SK-N-SH treated with all-trans-retinoic acid at 6 μM for 48 hours (cell line): ENCODE results near the gene LDHD.

Experiments
- ATAC-seq: fragments of 200-7000 bp; cut with Tn5 transposase; 3 replicates; pipeline ENCODE4 v1.9.1; 2020; ENCODE audit warnings: mild to moderate bottlenecking, moderate library complexity
- ARNTL ChIP-seq: fragments of 450-650 bp; formaldehyde crosslinking; IDR thresholded peaks from 2 replicates; pipeline ENCODE4 v1.5.0; 2020; ENCODE audit warnings: low read depth, mild to moderate bottlenecking, moderate library complexity, borderline replicate concordance
- BACH2 ChIP-seq: fragments of 250-450 bp; sonication (Bioruptor Pico); IDR thresholded peaks from 2 replicates; pipeline ENCODE4 v1.9.0; 2021; ENCODE audit warnings: mild to moderate bottlenecking, borderline replicate concordance
- CREB5 ChIP-seq: fragments of 250-450 bp; sonication (Bioruptor Pico); IDR thresholded peaks from 2 replicates; pipeline ENCODE4 v1.5.1; 2020; ENCODE audit warnings: low read depth, mild to moderate bottlenecking, moderate library complexity
- CSDC2 ChIP-seq: fragments of 250-450 bp; sonication (Bioruptor Pico); IDR thresholded peaks from 2 replicates; pipeline ENCODE4 v1.5.0; 2020; ENCODE audit warnings: mild to moderate bottlenecking, moderate library complexity
- CSRNP3 ChIP-seq: fragments of 250-450 bp; sonication (Bioruptor Pico); IDR thresholded peaks from 2 replicates; pipeline ENCODE4 v1.5.1; 2021; ENCODE audit warnings: mild to moderate bottlenecking, moderate library complexity
- ESRRG ChIP-seq: fragments of 250-450 bp; sonication (Bioruptor Pico); IDR thresholded peaks from 2 replicates; pipeline ENCODE4 v1.6.1; 2021; ENCODE audit warnings: mild to moderate bottlenecking
- GLIS3 ChIP-seq: fragments of 250-450 bp; sonication (Bioruptor Pico); IDR thresholded peaks from 2 replicates; pipeline ENCODE4 v1.5.0; 2020; ENCODE audit warnings: mild to moderate bottlenecking, moderate library complexity
- ISL1 ChIP-seq: fragments of 250-450 bp; sonication (Bioruptor Pico); IDR thresholded peaks from 2 replicates; pipeline ENCODE4 v2.1.2; 2022; ENCODE audit warnings: mild to moderate bottlenecking, moderate library complexity
- OSR1 ChIP-seq: fragments of 250-450 bp; sonication (Bioruptor Pico); IDR thresholded peaks from 2 replicates; pipeline ENCODE4 v1.8.0; 2022; ENCODE audit warnings: moderate library complexity, mild to moderate bottlenecking, inconsistent platforms
- PATZ1 ChIP-seq: fragments of 250-450 bp; sonication (Bioruptor Pico); IDR thresholded peaks from 2 replicates; pipeline ENCODE4 v1.8.0; 2020; ENCODE audit warnings: mild to moderate bottlenecking, moderate library complexity, borderline replicate concordance
- POU6F1 ChIP-seq: fragments of 250-450 bp; sonication (Bioruptor Pico); IDR thresholded peaks from 2 replicates; pipeline ENCODE4 v1.8.0; 2021; ENCODE audit warnings: low read depth, mild to moderate bottlenecking, moderate library complexity, borderline replicate concordance
- SNAI2 ChIP-seq: fragments of 250-450 bp; sonication (Bioruptor Pico); IDR thresholded peaks from 2 replicates; pipeline ENCODE4 v1.5.0; 2020; ENCODE audit warnings: mild to moderate bottlenecking, moderate library complexity
- TCF4 ChIP-seq: fragments of 250-450 bp; sonication (Bioruptor Pico); IDR thresholded peaks from 2 replicates; pipeline ENCODE4 v1.8.0; 2021; ENCODE audit warnings: mild to moderate bottlenecking, moderate library complexity, borderline replicate concordance
- TOX ChIP-seq: fragments of 250-450 bp; sonication (Bioruptor Pico); IDR thresholded peaks from 2 replicates; pipeline ENCODE4 v1.8.0; 2021; ENCODE audit warnings: mild to moderate bottlenecking, moderate library complexity, borderline replicate concordance
- TSHZ2 ChIP-seq: fragments of 250-450 bp; sonication (Bioruptor Pico); IDR thresholded peaks from 2 replicates; pipeline ENCODE4 v1.5.0; 2020; ENCODE audit warnings: mild to moderate bottlenecking, moderate library complexity
- ZC3H10 ChIP-seq: fragments of 250-450 bp; sonication (Bioruptor Pico); IDR thresholded peaks from 2 replicates; pipeline ENCODE4 v1.5.1; 2021; ENCODE audit warnings: mild to moderate bottlenecking, moderate library complexity
- ZFP3 ChIP-seq: fragments of 250-450 bp; sonication (Bioruptor Pico); IDR thresholded peaks from 2 replicates; pipeline ENCODE4 v1.5.0; 2020; ENCODE audit warnings: mild to moderate bottlenecking, moderate library complexity
- ZNF70 ChIP-seq: fragments of 450-650 bp; formaldehyde crosslinking; IDR thresholded peaks from 2 replicates; pipeline ENCODE4 v1.5.0; 2020; ENCODE audit warnings: mild to moderate bottlenecking, moderate library complexity
- ZNF8 ChIP-seq: fragments of 450-650 bp; formaldehyde crosslinking; IDR thresholded peaks from 2 replicates; pipeline ENCODE4 v1.5.0; 2020; ENCODE audit warnings: mild to moderate bottlenecking, moderate library complexity

Gene LDHD

GRCh38 chr16:75116081-75116910 lies at the start of gene LDHD:
Gene LDHD, minus strand, starts transcription at chr16:75116780. Its CDS starts 60 bp downstream, at chr16:75116720.
- TF ChIP-seq CSRNP3 (CRISPR knock-in tag), result no peak
- TF ChIP-seq ZFP3, result no peak
- no peak for TF ChIP-seq TSHZ2 (CRISPR knock-in tag)
- TF ChIP-seq POU6F1 (CRISPR knock-in tag), result no peak
- no peak for TF ChIP-seq OSR1
- no peak for TF ChIP-seq ZNF70 (CRISPR knock-in tag)
- ATAC-seq, result peak; percentile 89

GRCh38 chr16:75160386-75160785 lies 43.8 kb upstream of the LDHD start:
- TF ChIP-seq TSHZ2 (CRISPR knock-in tag) (no peak), ESRRG (CRISPR knock-in tag) (no peak), ARNTL (no peak), TOX (no peak), SNAI2 (no peak), OSR1 (no peak), ISL1 (CRISPR knock-in tag) (no peak), GLIS3 (CRISPR knock-in tag) (no peak), POU6F1 (CRISPR knock-in tag) (no peak), CREB5 (CRISPR knock-in tag) (no peak)
- ATAC-seq, result no peak

DNA sequence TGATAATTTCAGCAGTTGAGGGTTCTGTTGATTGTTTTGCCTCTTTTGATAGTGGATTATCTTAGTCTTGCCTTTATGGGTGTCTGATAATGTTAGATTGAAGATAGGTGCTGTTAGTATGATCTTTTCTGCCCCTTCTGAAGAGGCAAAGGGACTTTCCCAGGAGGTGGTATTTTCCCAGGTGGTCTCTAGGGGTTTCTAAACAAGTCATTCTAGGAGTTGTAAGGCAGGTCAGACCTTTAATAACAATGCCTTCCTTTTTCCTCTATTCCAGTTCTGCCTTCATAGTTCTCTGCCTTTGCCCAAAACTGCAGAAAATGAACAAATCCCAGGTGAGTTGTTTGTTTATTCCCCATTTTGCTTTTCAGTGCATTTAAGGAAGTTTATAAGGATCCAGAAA lies 36.1 kb upstream of the LDHD start:
- no peak for TF ChIP-seq TOX
- TF ChIP-seq ZNF8 (CRISPR knock-in tag), result no peak
- ATAC-seq, result no peak

- ATAC-seq, result no peak
- TF ChIP-seq SNAI2 (no peak), BACH2 (CRISPR knock-in tag) (no peak), ZNF8 (CRISPR knock-in tag) (no peak), OSR1 (no peak), ZNF70 (CRISPR knock-in tag) (no peak), TOX (no peak), ESRRG (CRISPR knock-in tag) (no peak), CSDC2 (CRISPR knock-in tag) (no peak), PATZ1 (CRISPR knock-in tag) (no peak), ZC3H10 (CRISPR knock-in tag) (no peak), TCF4 (CRISPR knock-in tag) (no peak), CSRNP3 (CRISPR knock-in tag) (no peak), ISL1 (CRISPR knock-in tag) (no peak)
These were observed 35.2 kb upstream of the LDHD start for GRCh38 chr16:75151798-75152197.
